ENCODE results near the gene KSR1. TPM values are rescaled to one million over a fixed set of nuclear protein-coding genes. Genes with fewer than 3 reads are reported as not detected.

The KSR1 gene
- total and polyA plus RNA-seq, 2 of the 4 experiments (the other 2 are of a cell fraction) = 12.5 to 21.9 TPM

GRCh38 chr17:27631897-27632725 is 175.9 kb downstream of the KSR1 start:
- dilution Hi-C loops (cut with HindIII; ENCODE audit: low sequenced_read_pairs, unreplicated experiment) = no loop called here
- H3K23ac ChIP-seq (ENCODE audit: low read depth, low read length) = no peak overlapping the region

More at GRCh38 chr17:27631897-27632725, 175.9 kb downstream of the KSR1 start:
- Histone ChIP-seq H4K8ac (ENCODE audit: low read depth in 2 of 2, low read length in 2 of 2) (no peak overlapping the region), H2BK15ac (ENCODE audit: low read depth, low read length) (no peak overlapping the region), H3K4me2 (ENCODE audit: low read depth, low read length) (no peak overlapping the region), H3K27me3 (ENCODE audit: control insufficient read depth, insufficient read depth, low read length) (no peaks in the 10 kb centered on the region), H3K9me3 (ENCODE audit: control insufficient read depth, insufficient read depth, low read length) (no peaks in the 10 kb centered on the region), H3K4me3 (ENCODE audit: insufficient read depth, low read depth, low read length) (no peak overlapping the region), H2AK9ac (replicated peaks; ENCODE audit: low read depth, low read length, poor library complexity) (peak overlapping the region; percentile 81), H3K18ac (ENCODE audit: low read depth, low read length) (no peak overlapping the region), H3K27ac (ENCODE audit: insufficient read depth, low read length) (no peak overlapping the region), H3K14ac (replicated peaks; ENCODE audit: low read depth, low read length) (no peak overlapping the region), H3K9ac (ENCODE audit: low read depth, low read length) (no peak overlapping the region), H3K9me1 (ENCODE audit: insufficient read depth, low read length) (peaks cover 10% of the 10 kb centered on the region), H4K20me1 (ENCODE audit: insufficient read depth, low read length) (no peaks in the 10 kb centered on the region), H3K36me3 (ENCODE audit: control insufficient read depth, insufficient read depth, low read length) (peaks cover 11% of the 10 kb centered on the region; the same call in 1 of the 2 replicates), H3K56ac (ENCODE audit: extremely low read depth, insufficient read depth, low read length) (no peak overlapping the region), H2AK5ac (ENCODE audit: low read depth, low read length) (0 out of 2 replicates have a peak overlapping the region, but pooled peaks have one; percentile 3), H4K5ac (ENCODE audit: low read depth, low read length) (no peak overlapping the region), H2BK5ac (ENCODE audit: low read depth, low read length, poor library complexity, severe bottlenecking) (no peak overlapping the region), H3K79me1 (ENCODE audit: low read depth in 1 of 2, low read length in 2 of 2) (no peaks in the 10 kb centered on the region), H3K4me1 (ENCODE audit: control insufficient read depth, insufficient read depth, low read length) (peaks cover 10% of the 10 kb centered on the region), H3K4ac (ENCODE audit: low read depth, low read length) (no peak overlapping the region), H2BK20ac (ENCODE audit: low read depth, low read length) (no peak overlapping the region), H2AFZ (replicated peaks; ENCODE audit: low read length, poor library complexity) (no peak overlapping the region), H2BK120ac (ENCODE audit: low read depth, low read length) (no peak overlapping the region), H4K91ac (ENCODE audit: insufficient read depth, low read depth, low read length) (no peak overlapping the region)
- ChIA-PET POLR2A (ENCODE audit: unreplicated experiment) (no interaction called here), CTCF (no interaction called here)
- TF ChIP-seq CHD1 (IDR thresholded peaks at IDR 0.05; ENCODE audit: low read depth, low read length) = no peak
- TF ChIP-seq, protein P1, sequence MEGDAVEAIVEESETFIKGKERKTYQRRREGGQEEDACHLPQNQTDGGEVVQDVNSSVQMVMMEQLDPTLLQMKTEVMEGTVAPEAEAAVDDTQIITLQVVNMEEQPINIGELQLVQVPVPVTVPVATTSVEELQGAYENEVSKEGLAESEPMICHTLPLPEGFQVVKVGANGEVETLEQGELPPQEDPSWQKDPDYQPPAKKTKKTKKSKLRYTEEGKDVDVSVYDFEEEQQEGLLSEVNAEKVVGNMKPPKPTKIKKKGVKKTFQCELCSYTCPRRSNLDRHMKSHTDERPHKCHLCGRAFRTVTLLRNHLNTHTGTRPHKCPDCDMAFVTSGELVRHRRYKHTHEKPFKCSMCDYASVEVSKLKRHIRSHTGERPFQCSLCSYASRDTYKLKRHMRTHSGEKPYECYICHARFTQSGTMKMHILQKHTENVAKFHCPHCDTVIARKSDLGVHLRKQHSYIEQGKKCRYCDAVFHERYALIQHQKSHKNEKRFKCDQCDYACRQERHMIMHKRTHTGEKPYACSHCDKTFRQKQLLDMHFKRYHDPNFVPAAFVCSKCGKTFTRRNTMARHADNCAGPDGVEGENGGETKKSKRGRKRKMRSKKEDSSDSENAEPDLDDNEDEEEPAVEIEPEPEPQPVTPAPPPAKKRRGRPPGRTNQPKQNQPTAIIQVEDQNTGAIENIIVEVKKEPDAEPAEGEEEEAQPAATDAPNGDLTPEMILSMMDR (conservative IDR thresholded peaks at IDR 0.05; ENCODE audit: low read depth, low read length) = no peak
- no peak for TF ChIP-seq MAFK (IDR thresholded peaks at IDR 0.05; ENCODE audit: low read depth, low read length)
- TF ChIP-seq BHLHE40 (IDR thresholded peaks at IDR 0.05; ENCODE audit: low read depth, low read length) = no peak
- ATAC-seq (ENCODE audit: low read depth) (no peak), DNase-seq (no peak)
- intact Hi-C loops (cut with micrococcal nuclease) (no loop called here), in situ Hi-C loops (cut with MboI; ENCODE audit: low sequenced_read_pairs) (loop anchor here (10.0 kb wide), 2 partner anchors 57 to 397 kb away; no protein-coding TSS in a partner anchor)
- WGBS, 2 experiments (ENCODE audit: extremely low coverage in 2 of 2, insufficient read length in 1 of 2) = 86% methylated on average over 4 of the region's 11 CpGs; no CpG with 5 or more reads in 1 of the 2 experiments
- no TSS peak for BruUV-seq (replicated peaks)
